Tongue (tissue), 2 donors: Measurements from ENCODE around the gene AGBL1. TPM values are rescaled to one million over a fixed set of nuclear protein-coding genes. Genes with fewer than 3 reads are reported as not detected.

Experiments used
- DNase-seq: peaks from one replicate; pipeline ENCODE4 v3.0.0-alpha.2; 2015
- total RNA-seq: library from RNA; depleted of rRNA; stranded (reverse); fragments of >200 nt; gene quantifications from one replicate; pipeline ENCODE4 v1.2.3, GENCODE V29; 2014

The AGBL1 gene
- total RNA-seq, 1 donor from 2014 or later: 77.9 TPM

- DNase-seq: no peak
Observed at GRCh38 chr15:86649277-86649676, 569.6 kb downstream of the AGBL1 start.

DNA sequence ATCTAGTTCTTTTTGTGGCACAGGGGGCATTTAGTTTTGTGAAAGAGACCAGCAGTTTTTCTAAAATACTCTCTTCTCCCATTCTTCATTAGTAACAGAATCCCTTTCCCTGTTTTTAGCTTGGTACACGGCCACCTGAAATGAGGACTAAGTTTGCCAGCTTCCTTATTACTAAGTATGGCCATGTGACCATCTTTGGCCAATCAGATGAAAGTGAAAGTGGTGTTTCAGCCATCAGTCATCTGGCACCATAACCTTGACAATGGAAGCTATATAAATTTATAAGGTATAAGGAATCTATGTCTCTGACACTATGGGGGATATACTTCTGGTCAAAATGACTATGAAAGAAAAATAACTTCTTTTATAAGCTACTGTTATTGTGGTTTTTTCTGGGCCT lies 570.4 kb downstream of the AGBL1 start:
- no peak for DNase-seq

GRCh38 chr15:86653344-86654197 lies 573.9 kb downstream of the AGBL1 start:
- DNase-seq: no peak

DNA sequence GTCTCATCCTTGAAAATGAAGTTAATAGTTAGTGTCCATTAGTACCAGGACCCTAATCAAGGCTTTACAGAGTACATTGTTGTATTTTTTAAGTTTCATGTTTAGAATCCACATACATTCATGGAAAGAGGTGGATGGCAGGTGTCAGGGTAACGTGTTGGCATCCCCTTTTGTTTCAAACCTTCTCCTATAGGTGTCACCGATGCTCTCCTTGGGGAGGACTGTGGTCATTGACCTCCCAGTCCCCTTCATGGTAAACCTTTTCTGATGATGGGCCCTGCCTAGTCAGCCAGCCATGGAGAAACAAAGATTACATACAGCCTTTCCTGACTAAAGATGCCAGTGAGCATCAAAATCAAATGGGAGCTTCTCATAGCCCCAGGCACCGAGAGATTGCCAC lies 574.8 kb downstream of the AGBL1 start:
- no peak for DNase-seq

DNA sequence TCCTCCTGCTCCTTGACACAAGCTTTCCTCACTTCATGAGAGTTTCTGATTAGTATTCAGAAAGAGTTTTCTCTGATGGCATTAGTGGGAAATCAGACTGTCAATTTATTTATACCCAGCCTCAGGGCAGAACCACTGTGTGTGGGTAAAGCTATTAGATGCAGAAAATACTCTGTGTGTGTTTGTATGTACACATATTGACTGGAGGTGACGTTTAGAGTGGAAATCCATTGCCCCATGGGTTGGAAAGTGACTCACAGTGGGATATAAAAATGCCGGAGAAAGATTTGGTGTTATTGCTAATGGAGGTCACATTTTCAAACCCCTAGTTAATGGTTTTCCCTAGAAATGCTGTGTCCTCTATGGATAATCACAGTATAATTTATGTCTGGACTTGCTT lies 577.6 kb downstream of the AGBL1 start:
- DNase-seq: no peak

GRCh38 chr15:86659724-86660411 lies 580.2 kb downstream of the AGBL1 start:
- no peak for DNase-seq

DNA sequence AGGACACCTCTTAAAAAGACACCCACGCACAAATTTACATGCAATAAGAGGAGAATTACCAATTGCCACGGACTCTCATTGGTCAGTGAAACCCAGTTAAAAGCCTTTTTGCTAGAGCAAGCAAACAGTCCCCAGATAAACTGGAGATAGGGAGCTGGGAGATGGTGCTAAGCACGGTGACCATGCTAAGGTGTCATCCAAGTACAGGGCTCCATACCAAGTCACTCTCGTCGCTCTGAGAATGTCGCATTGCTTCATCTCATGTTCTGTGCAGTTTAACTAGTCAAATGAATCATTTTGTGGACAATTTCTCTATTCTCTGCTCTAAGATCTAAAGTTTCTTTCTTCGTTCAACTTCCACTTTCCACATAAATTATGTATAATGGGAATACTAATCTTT lies 581.9 kb downstream of the AGBL1 start:
- DNase-seq: no peak

GRCh38 chr15:86663304-86663703 lies 583.6 kb downstream of the AGBL1 start:
- no peak for DNase-seq

- no peak for DNase-seq
Observed at GRCh38 chr15:86663979-86664378, 584.3 kb downstream of the AGBL1 start.

DNA sequence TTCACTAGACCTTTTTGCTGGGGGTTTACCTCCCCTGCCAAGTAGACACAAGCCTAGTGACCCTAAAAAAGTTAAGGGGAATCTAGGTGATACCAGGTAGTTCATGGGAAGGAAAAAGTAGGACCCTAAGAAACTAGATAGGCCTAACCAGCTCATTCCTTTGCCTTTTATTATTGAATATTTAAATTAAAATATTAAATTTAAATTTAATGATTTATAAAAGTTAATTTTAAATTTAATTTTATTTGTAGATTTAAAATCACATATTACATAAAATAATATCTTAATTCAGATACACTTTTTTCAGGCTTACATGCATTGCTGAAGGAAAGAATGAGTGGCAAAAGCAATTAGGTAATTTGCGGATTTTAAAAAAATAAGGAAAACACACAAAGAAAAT lies 584.9 kb downstream of the AGBL1 start:
- DNase-seq: no peak

GRCh38 chr15:86676002-86676401 lies 596.3 kb downstream of the AGBL1 start:
- no peak for DNase-seq

- no peak for DNase-seq
Observed at GRCh38 chr15:86677278-86677677, 597.6 kb downstream of the AGBL1 start.

GRCh38 chr15:86685263-86685662 lies 605.6 kb downstream of the AGBL1 start:
- DNase-seq: no peak

DNA sequence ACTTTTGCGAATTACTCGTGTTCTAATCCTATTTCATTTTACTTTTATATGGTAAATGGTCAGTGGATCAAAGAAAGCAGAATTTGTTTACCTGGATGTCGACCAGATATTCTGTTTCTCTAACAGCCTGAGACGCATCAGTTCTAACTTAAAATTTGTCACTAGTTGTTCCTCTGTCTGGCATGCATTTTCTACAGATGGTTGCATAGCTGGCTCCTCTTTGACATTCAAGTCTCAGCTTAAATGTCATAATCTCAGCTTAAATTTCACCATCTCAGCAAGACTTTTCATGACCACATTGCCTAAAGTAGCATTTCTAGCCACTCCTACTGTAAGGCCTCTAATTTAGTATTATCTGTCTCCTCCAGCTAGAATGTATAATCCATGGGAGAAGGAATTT lies 609.3 kb downstream of the AGBL1 start:
- no peak for DNase-seq

DNA sequence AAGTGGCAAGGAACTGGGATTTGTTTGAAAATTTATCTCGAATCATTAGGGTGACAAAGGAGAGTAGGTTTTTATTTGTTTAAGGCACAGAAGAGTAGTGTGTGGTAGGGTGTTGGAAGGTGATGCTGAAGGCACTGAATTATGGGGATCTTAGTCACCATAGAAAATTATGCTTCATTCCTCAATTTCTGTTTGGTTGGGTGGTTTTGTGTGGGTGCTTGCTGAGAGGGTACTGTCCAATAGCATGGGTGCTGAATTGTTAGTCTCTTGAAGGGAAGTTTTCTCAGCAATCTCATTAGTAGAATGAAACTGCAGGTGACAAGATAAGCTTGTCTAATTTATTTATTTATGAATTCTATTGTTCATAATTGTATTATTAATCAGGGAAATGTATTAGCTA lies 610.9 kb downstream of the AGBL1 start:
- DNase-seq: peak; percentile 49

- DNase-seq: peak; percentile 33
Observed at GRCh38 chr15:86691091-86691663, 611.5 kb downstream of the AGBL1 start.

GRCh38 chr15:86700864-86701610 lies 621.4 kb downstream of the AGBL1 start:
- DNase-seq: no peak

GRCh38 chr15:86701611-86701963 lies 621.9 kb downstream of the AGBL1 start:
- no peak for DNase-seq

- DNase-seq: no peak
Observed at GRCh38 chr15:86706813-86707212, 627.1 kb downstream of the AGBL1 start.

DNA sequence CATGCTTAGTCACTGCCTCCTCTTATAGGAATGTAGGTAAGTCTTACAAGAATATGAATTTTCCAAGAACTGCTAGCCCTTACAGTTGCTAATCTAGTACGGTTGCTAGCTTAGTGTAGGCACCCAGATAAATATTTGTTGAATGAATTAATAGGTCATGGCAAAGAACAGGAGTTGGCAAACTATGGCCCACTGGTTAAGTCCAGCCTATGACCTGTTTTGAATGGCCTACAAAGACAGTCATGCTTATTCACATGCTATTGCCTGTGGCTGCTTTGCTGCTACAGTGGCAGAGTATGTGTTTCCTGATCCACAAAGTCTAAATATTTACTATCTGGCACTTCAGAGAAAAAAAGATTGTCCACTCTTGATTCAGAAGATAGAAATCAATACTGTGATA lies 631.8 kb downstream of the AGBL1 start:
- no peak for DNase-seq

- no peak for DNase-seq
Observed at GRCh38 chr15:86714241-86714640, 634.6 kb downstream of the AGBL1 start.

- DNase-seq: no peak
Observed at GRCh38 chr15:86725628-86726027, 646.0 kb downstream of the AGBL1 start.
